Measurements from ENCODE around the gene CLEC11A. TPM values are rescaled to one million over a fixed set of nuclear protein-coding genes. Genes with fewer than 3 reads are reported as not detected.
A peak's percentile ranks its signal among the peaks of the same experiment; 100 is the strongest.

Gene CLEC11A
- total and polyA plus RNA-seq, 9 of the 15 experiments (the other 6 are each of a cell fraction or from before 2014, with no cell fraction given), result 0.39 to 43.9 (median 3.4) TPM

DNA sequence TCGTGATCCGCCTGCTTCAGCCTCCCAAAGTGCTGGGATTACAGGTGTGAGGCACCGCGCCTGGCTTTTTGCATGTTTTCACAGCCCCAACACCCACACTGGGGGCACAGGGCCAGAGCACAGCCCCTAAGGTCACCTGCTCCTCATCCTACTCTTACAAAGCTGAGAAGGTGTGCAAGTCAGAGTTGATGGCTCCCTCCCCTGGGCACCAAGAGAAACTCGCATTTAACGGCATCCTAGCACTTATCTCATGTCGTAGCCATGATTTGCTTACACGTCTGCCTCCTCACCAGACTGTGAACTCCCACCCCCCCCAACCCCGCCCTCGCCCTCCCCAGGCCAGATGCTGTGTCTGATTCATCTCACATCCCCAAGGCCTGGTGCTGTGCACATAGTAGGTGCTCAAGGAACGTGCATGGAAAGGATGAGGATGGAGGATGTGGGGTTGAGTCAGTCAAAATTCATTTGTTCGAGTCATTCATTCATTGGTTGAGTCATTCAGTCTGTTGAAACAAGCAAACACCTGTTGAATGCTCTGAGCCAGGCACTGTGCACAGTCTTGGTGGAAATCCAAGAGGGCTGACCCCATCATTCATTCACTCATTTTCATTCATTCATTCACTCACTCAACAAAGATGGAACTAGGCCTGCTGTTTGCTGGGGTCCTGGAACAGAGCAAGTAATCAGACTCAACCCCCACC lies 14.8 kb upstream of the CLEC11A start (continued):
- peak; percentile 28; the same call in 1 of the 2 replicates for TF ChIP-seq ATF3 (IDR thresholded peaks at IDR 0.05)
- no peak for TF ChIP-seq ATF3 (CRISPR knock-in tag; conservative IDR thresholded peaks at IDR 0.05)
- no peak for TF ChIP-seq CREM (IDR thresholded peaks at IDR 0.05; ENCODE audit: low read depth)

- H3K36me3 ChIP-seq (ENCODE audit: control insufficient read depth, insufficient read depth, low read length), result no peaks in the 10 kb centered on the region
- no peak overlapping the region for H3K4me2 ChIP-seq (ENCODE audit: insufficient read depth, low read length)
- in situ Hi-C loops (cut with MboI), result no loop called here
- H3K4me1 ChIP-seq (replicated peaks in 1 of 2; ENCODE audit: control insufficient read depth in 2 of 2, insufficient read depth in 2 of 2, low read length in 2 of 2), result peaks cover 0 to 5% of the 10 kb centered on the region in 2 experiments; a peak in 2 of 5 replicates
- peak; percentile 48; the same call in 2 of the 3 replicates for ATAC-seq
- BruUV-seq (replicated peaks), result no TSS peak
- 16% methylated on average over 9 of the region's 10 CpGs for WGBS (ENCODE audit: insufficient coverage, low coverage, missing lambda C conversion rate)
- no peaks in the 10 kb centered on the region for H3K9me3 ChIP-seq (replicated peaks; ENCODE audit: control insufficient read depth, insufficient read depth, low read depth, low read length)
- intact Hi-C loops (cut with micrococcal nuclease), result no loop called here
- H2AFZ ChIP-seq (ENCODE audit: low read depth, low read length), result peak overlapping the region; percentile 37; the same call in 1 of the 2 replicates
- no peak overlapping the region for H3K4me3 ChIP-seq
- DNase-seq (ENCODE audit: extremely low read depth in 1 of 4, low spot score in 3 of 4), result no peak
- no peaks in the 10 kb centered on the region for H3K79me2 ChIP-seq (ENCODE audit: control insufficient read depth, insufficient read depth, low read length)
- no peaks in the 10 kb centered on the region for H3K9me1 ChIP-seq (ENCODE audit: control insufficient read depth, insufficient read depth, low read length)
- no peak overlapping the region for H3K27ac ChIP-seq (ENCODE audit: extremely low read depth, low read depth, low read length)
- FAIRE-seq, result no peak
- peaks cover 2 to 25% of the 10 kb centered on the region in 2 experiments; a peak in 3 of 5 replicates for H3K27me3 ChIP-seq (ENCODE audit: control insufficient read depth in 2 of 2, insufficient read depth in 2 of 2, low read length in 2 of 2)
- ChIA-PET CTCF (ENCODE audit: low intra/inter-chr PET ratio) (interaction anchor here (0.9 kb wide), 1 partner anchor 74 kb away, joined by 3 read pairs; no protein-coding TSS in a partner anchor), POLR2A (interaction anchor here (0.6 kb wide), 1 partner anchor 986 kb away, joined by 5 read pairs; no protein-coding TSS in a partner anchor)
- H3K9ac ChIP-seq (ENCODE audit: insufficient read depth in 1 of 2, low read depth in 2 of 2, low read length in 2 of 2), result peak overlapping the region in 1 of 2 experiments; percentile 33; a peak in 1 of 4 replicates
- no peaks in the 10 kb centered on the region for H4K20me1 ChIP-seq (replicated peaks; ENCODE audit: control insufficient read depth, insufficient read depth, low read length)
- TF ChIP-seq ZNF780A (CRISPR knock-in tag; IDR thresholded peaks at IDR 0.05) (no peak), ZNF282 (CRISPR knock-in tag; IDR thresholded peaks at IDR 0.05) (no peak), CTBP1 (IDR thresholded peaks at IDR 0.05; ENCODE audit: borderline replicate concordance) (no peak), BMI1 (IDR thresholded peaks at IDR 0.05; ENCODE audit: low read length) (no peak), MEIS2 (IDR thresholded peaks at IDR 0.05; ENCODE audit: partially characterized antibody) (no peak), NEUROD1 (IDR thresholded peaks at IDR 0.05; ENCODE audit: borderline replicate concordance, low read depth, low read length, partially characterized antibody) (no peak), NFIC (IDR thresholded peaks at IDR 0.05) (peak; percentile 60; the same call in 1 of the 2 replicates), USF2 (CRISPR knock-in tag; IDR thresholded peaks at IDR 0.05) (peak; percentile 65; the same call in 1 of the 2 replicates), ATF4 (CRISPR knock-in tag; IDR thresholded peaks at IDR 0.05) (no peak), ETV6 (IDR thresholded peaks at IDR 0.05; ENCODE audit: borderline replicate concordance in 1 of 2, low read depth in 2 of 2, low read length in 1 of 2) (no peak), ETV6 (CRISPR knock-in tag; IDR thresholded peaks at IDR 0.05; ENCODE audit: borderline replicate concordance) (no peak), ZNF134 (CRISPR knock-in tag; conservative IDR thresholded peaks at IDR 0.05) (no peak)
- TF ChIP-seq, protein P1, sequence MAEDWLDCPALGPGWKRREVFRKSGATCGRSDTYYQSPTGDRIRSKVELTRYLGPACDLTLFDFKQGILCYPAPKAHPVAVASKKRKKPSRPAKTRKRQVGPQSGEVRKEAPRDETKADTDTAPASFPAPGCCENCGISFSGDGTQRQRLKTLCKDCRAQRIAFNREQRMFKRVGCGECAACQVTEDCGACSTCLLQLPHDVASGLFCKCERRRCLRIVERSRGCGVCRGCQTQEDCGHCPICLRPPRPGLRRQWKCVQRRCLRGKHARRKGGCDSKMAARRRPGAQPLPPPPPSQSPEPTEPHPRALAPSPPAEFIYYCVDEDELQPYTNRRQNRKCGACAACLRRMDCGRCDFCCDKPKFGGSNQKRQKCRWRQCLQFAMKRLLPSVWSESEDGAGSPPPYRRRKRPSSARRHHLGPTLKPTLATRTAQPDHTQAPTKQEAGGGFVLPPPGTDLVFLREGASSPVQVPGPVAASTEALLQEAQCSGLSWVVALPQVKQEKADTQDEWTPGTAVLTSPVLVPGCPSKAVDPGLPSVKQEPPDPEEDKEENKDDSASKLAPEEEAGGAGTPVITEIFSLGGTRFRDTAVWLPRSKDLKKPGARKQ (CRISPR knock-in tag; IDR thresholded peaks at IDR 0.05), result no peak
Observed at GRCh38 chr19:50710094-50710493, 13.1 kb upstream of the CLEC11A start.
